Endothelial cell of umbilical vein (primary cell): ENCODE measurements around the gene ELL2. TPM values are rescaled to one million over a fixed set of nuclear protein-coding genes. Genes with fewer than 3 reads are reported as not detected.

Experiments used
- BruUV-seq: library from RNA; stranded (reverse); fragments of 400-500 nt; replicated peaks from 2 replicates; lab custom pipeline; 2021; lab: Mats Ljungman, UMichigan
- CTCF ChIA-PET: fragments of 300-600, 350-600 bp; sonication (Branson Sonifier 250); formaldehyde crosslinking; loops from one replicate; lab custom pipeline; 2021; ENCODE audit warnings: antibody characterized with exemption, inconsistent platforms; lab: Charles Lee
- POLR2A ChIA-PET: fragments of 300-600, 350-600 bp; sonication (Branson Sonifier 250); formaldehyde crosslinking; loops from one replicate; lab custom pipeline; 2021; ENCODE audit warnings: antibody characterized with exemption, inconsistent platforms; lab: Charles Lee
- DNase-seq: peaks from one replicate; pipeline ENCODE4 v3.0.0-alpha.2; 2011; ENCODE audit warnings: low read depth, low spot score
- FAIRE-seq: peaks from 2 replicates; lab custom pipeline; 2011; peaks lifted over from hg19 to GRCh38; lab: Jason Lieb, UNC
- H2AFZ ChIP-seq: 2 replicates; pipeline ENCODE4 v1.6.0; 2012; ENCODE audit warnings: low read depth, low read length, control low read depth, inconsistent platforms
- H3K27ac ChIP-seq: 2 replicates; pipeline ENCODE4 v1.5.1; 2011; ENCODE audit warnings: low read depth, mild to moderate bottlenecking, control low read depth, low read length, moderate library complexity; ENCODE audit not compliant: insufficient read depth
- H3K27me3 ChIP-seq, 2 experiments: 2 replicates each; pipeline versions ENCODE4 v1.6.0 to v1.6.1; 2011; ENCODE audit warnings: low read length in 2 of 2, mixed read lengths in 1 of 2; ENCODE audit not compliant: control insufficient read depth in 2 of 2, insufficient read depth in 2 of 2
- H3K36me3 ChIP-seq, 2 experiments: 2 replicates in 1 of 2; 3 replicates in 1 of 2; pipeline ENCODE4 v1.5.1; 2011; ENCODE audit warnings: low read length in 2 of 2, mild to moderate bottlenecking in 1 of 2, moderate library complexity in 1 of 2; ENCODE audit not compliant: control insufficient read depth in 2 of 2, insufficient read depth in 2 of 2; ENCODE audit errors: extremely low read depth in 1 of 2
- H3K4me1 ChIP-seq: 3 replicates; pipeline ENCODE4 v1.5.1; 2011; ENCODE audit warnings: mild to moderate bottlenecking, low read length; ENCODE audit not compliant: control insufficient read depth, insufficient read depth; ENCODE audit errors: extremely low read depth
- H3K4me2 ChIP-seq: 2 replicates; pipeline ENCODE4 v1.6.1; 2011; ENCODE audit warnings: low read length, control low read depth, mixed read lengths; ENCODE audit not compliant: insufficient read depth
- H3K4me3 ChIP-seq, 3 experiments: fragments of 200-600 bp in 1 of 3; sonication (generic), shearing (Covaris generic) in 1 of 3; replicated peaks in 1 of 3; 2 replicates each; pipeline ENCODE4 v1.5.1; 2011 to 2016; ENCODE audit warnings: control low read depth in 3 of 3, low read length in 3 of 3, mild to moderate bottlenecking in 2 of 3, inconsistent platforms in 1 of 3, low read depth in 1 of 3, moderate library complexity in 1 of 3; ENCODE audit not compliant: insufficient read depth in 1 of 3
- H3K79me2 ChIP-seq: 2 replicates; pipeline ENCODE4 v1.6.0; 2012; ENCODE audit warnings: low read length, inconsistent platforms; ENCODE audit not compliant: control insufficient read depth, insufficient read depth
- H3K9ac ChIP-seq: replicated peaks from 2 replicates; pipeline ENCODE3; 2011; ENCODE audit warnings: low read length, control low read depth; ENCODE audit not compliant: insufficient read depth; ENCODE audit errors: extremely low read depth
- H3K9me1 ChIP-seq: replicated peaks from 3 replicates; pipeline ENCODE4 v1.6.0; 2011; ENCODE audit warnings: mild to moderate bottlenecking, low read length; ENCODE audit not compliant: control insufficient read depth, insufficient read depth; ENCODE audit errors: extremely low read depth
- H3K9me3 ChIP-seq: replicated peaks from 2 replicates; pipeline ENCODE4 v1.5.1; 2012; ENCODE audit warnings: low read length, inconsistent platforms; ENCODE audit not compliant: control insufficient read depth, insufficient read depth
- H4K20me1 ChIP-seq: replicated peaks from 2 replicates; pipeline ENCODE3; 2011; ENCODE audit warnings: mild to moderate bottlenecking, low read length; ENCODE audit not compliant: control insufficient read depth, insufficient read depth; ENCODE audit errors: extremely low read depth
- CTCF ChIP-seq, 2 donors: IDR thresholded peaks; 1 replicate in 1 of 2; 2 replicates in 1 of 2; pipeline ENCODE4 v1.5.1; 2011; ENCODE audit warnings: low read length in 2 of 2, mild to moderate bottlenecking in 2 of 2, moderate library complexity in 2 of 2, control low read depth in 1 of 2, inconsistent platforms in 1 of 2, low read depth in 1 of 2; ENCODE audit not compliant: insufficient read depth in 1 of 2; ENCODE audit errors: extremely low read depth in 1 of 2
- EZH2 ChIP-seq: IDR thresholded peaks from 2 replicates; pipeline ENCODE4 v1.6.1; 2012; ENCODE audit warnings: borderline replicate concordance, low read depth, mild to moderate bottlenecking, moderate library complexity, low read length, inconsistent platforms; ENCODE audit not compliant: severe bottlenecking
- FOS ChIP-seq: IDR thresholded peaks from 2 replicates; pipeline ENCODE4 v1.6.1; 2011; ENCODE audit warnings: mild to moderate bottlenecking, low read length, moderate library complexity, borderline replicate concordance; ENCODE audit not compliant: insufficient read depth
- GATA2 ChIP-seq: IDR thresholded peaks from 2 replicates; pipeline ENCODE4 v1.7.0; 2011; ENCODE audit warnings: low read depth, mild to moderate bottlenecking, moderate library complexity, mixed read lengths, low read length; ENCODE audit not compliant: insufficient read length, insufficient read depth
- JUN ChIP-seq: IDR thresholded peaks from 2 replicates; pipeline ENCODE4 v1.6.1; 2011; ENCODE audit warnings: borderline replicate concordance, low read depth; ENCODE audit not compliant: insufficient read length, insufficient read depth
- MAX ChIP-seq: IDR thresholded peaks from 2 replicates; pipeline ENCODE4 v1.6.1; 2011; ENCODE audit not compliant: insufficient read depth, insufficient read length
- MYC ChIP-seq: IDR thresholded peaks from one replicate; pipeline ENCODE4 v1.6.1; 2011; ENCODE audit warnings: mild to moderate bottlenecking, low read depth, low read length
- POLR2A ChIP-seq: IDR thresholded peaks from 2 replicates; pipeline ENCODE4 v1.6.1; 2012; ENCODE audit warnings: low read depth, mild to moderate bottlenecking, control low read depth, low read length
- POLR2AphosphoS5 ChIP-seq: IDR thresholded peaks from 2 replicates; pipeline ENCODE4 v1.6.1; 2012; ENCODE audit warnings: low read depth, mild to moderate bottlenecking, control low read depth, low read length, moderate library complexity; ENCODE audit not compliant: insufficient read depth
- dilution Hi-C: fragments of 300-500 bp; cut with MboI; formaldehyde crosslinking; loops from one replicate; pipeline ENCODE4 v1.15.0; 2019; ENCODE audit warnings: low sequenced_read_pairs; ENCODE audit not compliant: extremely low pct_ligation_motif_present
- intact Hi-C: fragments of 100-400 bp; cut with micrococcal nuclease; formaldehyde crosslinking; loops from one replicate; pipeline ENCODE4 v1.10.0; 2022
- polyA plus RNA-seq, 4 experiments: library from polyadenylated mRNA; depleted of rRNA in 3 of 4; stranded (reverse) in 3 of 4; unstranded in 1 of 4; fragments of >200 nt; gene quantifications; 2 replicates each; pipeline versions ENCODE4 v1.2.1 to v1.2.3, GENCODE V29; 2011 to 2012; ENCODE audit warnings: missing spikeins in 1 of 4
- total RNA-seq: library from RNA; stranded (reverse); gene quantifications from 2 replicates; pipeline ENCODE4 v1.2.3, GENCODE V29; 2021

The ELL2 gene
- total and polyA plus RNA-seq, 2 donors (not counting 3 experiments of a cell fraction or from before 2014, with no cell fraction given) = 6.8 to 26.0 TPM

GRCh38 chr5:95922798-95923197, 38.9 kb downstream of the ELL2 start:
- dilution Hi-C loops = no loop called here
- no TSS peak for BruUV-seq
- POLR2A ChIA-PET = no interaction called here
- Histone ChIP-seq H3K4me1 (no peaks in the 10 kb centered on the region), H3K36me3 (no peaks in the 10 kb centered on the region), H3K27me3 (no peaks in the 10 kb centered on the region), H3K79me2 (peaks cover 12% of the 10 kb centered on the region), H3K9ac (no peak overlapping the region), H4K20me1 (no peaks in the 10 kb centered on the region), H2AFZ (no peak overlapping the region), H3K4me3 (no peak overlapping the region), H3K4me2 (no peak overlapping the region), H3K27ac (no peak overlapping the region), H3K9me3 (no peaks in the 10 kb centered on the region), H3K9me1 (no peaks in the 10 kb centered on the region)
- FAIRE-seq (no peak), DNase-seq (no peak)
- intact Hi-C loops = no loop called here
- CTCF ChIA-PET = interaction anchor here (0.8 to 1.4 kb wide), 3 partner anchors 9 to 414 kb away, joined by 3 to 4 read pairs (median 3); no protein-coding TSS in a partner anchor
- TF ChIP-seq EZH2 (no peak), FOS (no peak), JUN (no peak), MAX (no peak), GATA2 (no peak), CTCF (IDR thresholded peaks at IDR 0.05; ENCODE audit: extremely low read depth in 1 of 2, insufficient read depth in 1 of 2, low read depth in 1 of 2, low read length in 2 of 2) (no peak), POLR2AphosphoS5 (no peak), POLR2A (no peak), MYC (no peak)
